Gastrocnemius medialis (tissue), 4 donors: ENCODE measurements around the gene KISS1R.

Experiments
- POLR2A ChIP-seq, 2 donors: fragments of 450-650 bp; IDR thresholded peaks; one replicate each; pipeline ENCODE4 v1.6.1; 2017; ENCODE audit warnings: antibody characterized with exemption in 2 of 2, mild to moderate bottlenecking in 2 of 2, moderate library complexity in 2 of 2
- TF ChIP-seq, protein P1 (sequence below), 5 experiments: fragments of 450-650 bp in 3 of 5; fragments of 200-600 bp in 2 of 5; sonication (generic) in 2 of 5; IDR thresholded peaks in 4 of 5; conservative IDR thresholded peaks in 1 of 5; 1 replicate in 4 of 5; 2 replicates in 1 of 5; pipeline ENCODE4 v1.5.1; 2016 to 2019; ENCODE audit warnings: antibody characterized with exemption in 5 of 5, mild to moderate bottlenecking in 3 of 5, moderate library complexity in 3 of 5

DNA sequence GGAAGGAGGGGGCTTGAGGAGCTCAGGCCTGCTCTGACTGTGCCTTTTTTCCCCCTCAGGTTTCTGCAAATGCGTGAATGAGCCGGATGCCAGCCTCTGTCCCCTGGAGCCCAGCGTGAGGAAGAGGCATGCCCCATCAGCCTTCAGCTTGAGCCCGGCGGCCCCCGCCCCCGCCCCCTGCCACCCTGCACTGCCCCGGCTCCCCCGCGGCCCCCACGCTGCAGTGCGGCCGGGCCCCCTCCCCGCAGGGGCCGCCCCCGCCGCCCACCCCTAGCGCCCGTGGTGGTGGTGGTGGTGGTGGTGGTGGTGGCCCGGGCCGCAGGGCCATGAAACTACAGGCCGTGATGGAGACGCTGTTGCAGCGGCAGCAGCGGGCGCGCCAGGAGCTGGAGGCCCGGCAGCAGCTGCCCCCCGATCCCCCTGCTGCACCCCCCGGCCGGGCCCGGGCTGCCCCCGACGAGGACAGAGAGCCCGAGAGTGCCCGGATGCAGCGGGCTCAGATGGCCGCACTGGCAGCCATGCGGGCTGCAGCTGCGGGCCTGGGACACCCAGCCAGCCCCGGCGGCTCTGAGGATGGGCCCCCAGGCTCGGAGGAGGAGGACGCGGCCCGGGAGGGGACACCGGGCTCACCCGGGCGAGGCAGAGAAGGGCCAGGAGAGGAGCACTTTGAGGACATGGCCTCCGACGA lies 12.2 kb downstream of the KISS1R start:
- TF ChIP-seq, protein P1, sequence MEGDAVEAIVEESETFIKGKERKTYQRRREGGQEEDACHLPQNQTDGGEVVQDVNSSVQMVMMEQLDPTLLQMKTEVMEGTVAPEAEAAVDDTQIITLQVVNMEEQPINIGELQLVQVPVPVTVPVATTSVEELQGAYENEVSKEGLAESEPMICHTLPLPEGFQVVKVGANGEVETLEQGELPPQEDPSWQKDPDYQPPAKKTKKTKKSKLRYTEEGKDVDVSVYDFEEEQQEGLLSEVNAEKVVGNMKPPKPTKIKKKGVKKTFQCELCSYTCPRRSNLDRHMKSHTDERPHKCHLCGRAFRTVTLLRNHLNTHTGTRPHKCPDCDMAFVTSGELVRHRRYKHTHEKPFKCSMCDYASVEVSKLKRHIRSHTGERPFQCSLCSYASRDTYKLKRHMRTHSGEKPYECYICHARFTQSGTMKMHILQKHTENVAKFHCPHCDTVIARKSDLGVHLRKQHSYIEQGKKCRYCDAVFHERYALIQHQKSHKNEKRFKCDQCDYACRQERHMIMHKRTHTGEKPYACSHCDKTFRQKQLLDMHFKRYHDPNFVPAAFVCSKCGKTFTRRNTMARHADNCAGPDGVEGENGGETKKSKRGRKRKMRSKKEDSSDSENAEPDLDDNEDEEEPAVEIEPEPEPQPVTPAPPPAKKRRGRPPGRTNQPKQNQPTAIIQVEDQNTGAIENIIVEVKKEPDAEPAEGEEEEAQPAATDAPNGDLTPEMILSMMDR (IDR thresholded peaks at IDR 0.05 in 4 of 5, conservative IDR thresholded peaks at IDR 0.05 in 1 of 5): no peak
- TF ChIP-seq POLR2A (IDR thresholded peaks at IDR 0.05): no peak
